ENCODE results near the gene NFU1. TPM values are rescaled to one million over a fixed set of nuclear protein-coding genes. Genes with fewer than 3 reads are reported as not detected.

NFU1 gene
- total RNA-seq: 25.2 and 31.8 TPM in 2 replicates

GRCh38 chr2:69436938-69437750 lies at the start of gene NFU1:
TSS of gene NFU1 (minus strand) at chr2:69437435. CDS start at chr2:69437422, 13 bp downstream.

GRCh38 chr2:69386789-69387734 lies 50.2 kb downstream of the NFU1 start, which contains the start of gene GFPT1:
TSS of gene GFPT1 (minus strand) at chr2:69387227. CDS start at chr2:69387071, 156 bp downstream.

Other genes with a start within 250 kb of the NFU1 start
- 93.2 and 95.9 TPM in 2 replicates for gene GFPT1, start 50.2 kb downstream of the NFU1 start, total RNA-seq
- 36.5 and 59.6 TPM in 2 replicates for gene AAK1, start 206.3 kb upstream of the NFU1 start, total RNA-seq

All from smooth muscle cell of the umbilical artery (primary cell).